Stimulated activated naive CD4-positive, alpha-beta T cell (primary cell): Measurements from ENCODE around the gene LMNTD2.
A peak's percentile ranks its signal among the peaks of the same experiment; 100 is the strongest.

ENCODE experiments used
- DNase-seq, 6 experiments: peaks; one replicate each; lab custom pipeline; 2025; lab: John Stamatoyannopoulos, UW

Gene LMNTD2

DNA sequence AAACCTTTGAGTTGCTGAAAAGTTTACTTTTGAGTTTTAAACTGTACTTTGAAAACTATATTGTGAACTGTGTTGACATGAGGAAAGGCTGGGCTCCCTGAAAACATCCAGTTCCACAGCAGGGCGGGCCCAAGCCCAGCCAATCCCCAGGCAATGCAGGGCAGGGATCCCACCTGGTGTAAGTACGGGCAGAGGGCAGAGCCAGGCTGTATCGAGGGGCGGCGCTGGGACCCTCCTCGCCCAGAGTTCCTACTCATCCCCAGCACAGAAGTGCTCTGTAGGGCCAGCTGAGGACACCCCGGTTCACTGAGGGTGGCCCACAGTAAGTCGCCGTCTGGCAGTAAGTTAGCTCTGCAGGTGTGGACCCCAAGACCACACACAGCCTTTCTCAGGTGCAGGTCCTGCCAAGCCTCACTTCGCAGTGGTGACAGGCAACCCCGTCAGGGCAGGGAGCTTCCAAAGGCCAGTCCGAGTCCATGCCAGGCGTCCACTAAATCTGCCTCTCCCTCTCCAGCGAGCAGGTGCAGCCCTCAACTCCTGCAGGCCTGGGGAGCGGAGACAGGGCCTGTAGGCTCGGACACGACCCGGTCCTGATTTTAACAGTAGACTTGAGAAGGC is 6.6 kb upstream of the LMNTD2 start:
- DNase-seq: no peak

DNA sequence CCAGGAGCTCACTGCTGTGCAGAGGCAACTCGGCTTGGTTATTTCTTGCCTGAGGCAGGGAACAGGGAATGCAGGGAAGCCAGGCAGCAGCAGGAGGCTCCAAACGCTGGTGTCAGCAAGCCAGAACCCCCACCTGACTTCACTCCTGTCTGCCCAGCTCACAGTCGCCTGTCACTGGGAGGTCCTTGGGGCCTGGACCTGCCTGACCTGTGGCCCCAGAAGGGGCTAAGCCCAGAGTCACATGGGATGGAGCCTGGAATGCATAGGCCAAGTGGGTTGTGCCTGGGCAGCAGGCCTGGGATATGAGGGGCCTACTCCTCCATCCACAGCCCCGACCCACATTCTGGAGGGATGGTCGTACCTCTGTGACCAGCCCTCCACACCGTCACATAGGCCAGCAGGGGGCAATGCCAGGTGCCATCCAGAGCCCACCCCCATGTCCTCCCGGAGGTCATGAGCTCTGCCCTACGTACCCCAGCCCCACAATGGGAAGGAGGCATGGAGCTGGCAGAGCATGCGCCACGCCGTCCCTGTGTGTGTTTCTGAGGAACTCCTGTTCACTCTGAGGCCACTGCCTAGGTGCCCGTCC is 5.5 kb upstream of the LMNTD2 start:
- no peak for DNase-seq

DNA sequence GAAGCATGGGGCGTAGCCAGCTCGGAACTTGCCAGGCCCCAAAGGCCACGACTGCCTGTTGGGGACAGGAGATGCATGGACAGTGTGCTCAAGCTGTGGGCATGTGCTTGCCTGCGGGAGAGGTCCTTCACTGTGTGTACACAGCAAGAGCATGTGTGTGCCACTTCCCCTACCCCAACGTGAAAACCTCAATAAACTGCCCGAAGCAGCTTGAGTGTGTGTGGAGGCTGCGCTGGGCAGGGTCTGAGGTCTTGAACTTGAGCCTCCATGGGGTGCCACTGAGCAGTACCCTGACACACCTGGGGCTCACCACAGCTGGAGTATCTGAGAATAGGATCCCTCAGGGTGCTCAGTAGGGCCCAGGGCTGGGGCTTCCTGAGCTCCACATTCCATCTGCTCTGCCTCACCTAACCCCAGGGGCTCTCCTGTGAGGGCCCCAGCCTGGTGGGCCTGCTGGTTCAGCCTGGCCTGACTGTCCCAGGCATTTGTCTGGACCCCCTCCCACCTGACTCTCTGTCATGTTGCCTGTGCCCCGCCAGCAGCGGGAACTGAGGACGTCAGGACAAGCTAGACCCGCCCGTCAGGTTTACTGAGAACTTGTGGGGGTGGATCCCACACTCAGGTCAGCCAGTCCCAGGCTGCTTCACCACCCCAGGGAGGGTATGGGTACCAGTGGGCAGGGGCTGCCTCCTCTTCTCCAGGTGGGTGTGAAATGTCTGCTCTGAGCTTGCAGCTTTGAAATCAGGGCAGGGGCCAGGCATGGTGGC is 3.5 kb upstream of the LMNTD2 start:
- DNase-seq: no peak

DNA sequence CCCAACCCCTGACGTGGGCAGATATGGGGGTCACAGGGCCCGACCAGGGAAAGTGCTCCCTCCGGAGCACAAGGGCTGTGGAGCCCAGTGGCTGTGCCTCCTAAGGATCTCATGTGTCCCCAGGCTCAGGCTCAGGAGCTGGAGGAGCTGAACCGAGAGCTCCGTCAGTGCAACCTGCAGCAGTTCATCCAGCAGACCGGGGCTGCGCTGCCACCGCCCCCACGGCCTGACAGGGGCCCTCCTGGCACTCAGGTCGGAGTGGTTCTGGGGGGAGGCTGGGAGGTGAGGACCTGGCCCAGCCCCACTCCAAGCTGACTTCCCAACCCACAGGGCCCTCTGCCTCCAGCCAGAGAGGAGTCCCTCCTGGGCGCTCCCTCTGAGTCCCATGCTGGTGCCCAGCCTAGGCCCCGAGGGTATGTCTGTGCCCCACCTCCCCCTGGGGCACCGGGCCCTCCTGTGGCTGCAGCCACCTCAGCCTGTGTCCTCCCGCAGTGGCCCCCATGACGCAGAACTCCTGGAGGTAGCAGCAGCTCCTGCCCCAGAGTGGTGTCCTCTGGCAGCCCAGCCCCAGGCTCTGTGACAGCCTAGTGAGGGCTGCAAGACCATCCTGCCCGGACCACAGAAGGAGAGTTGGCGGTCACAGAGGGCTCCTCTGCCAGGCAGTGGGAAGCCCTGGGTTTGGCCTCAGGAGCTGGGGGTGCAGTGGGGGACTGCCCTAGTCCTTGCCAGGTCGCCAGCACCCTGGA is 2.7 kb upstream of the LMNTD2 start:
- no peak for DNase-seq

DNA sequence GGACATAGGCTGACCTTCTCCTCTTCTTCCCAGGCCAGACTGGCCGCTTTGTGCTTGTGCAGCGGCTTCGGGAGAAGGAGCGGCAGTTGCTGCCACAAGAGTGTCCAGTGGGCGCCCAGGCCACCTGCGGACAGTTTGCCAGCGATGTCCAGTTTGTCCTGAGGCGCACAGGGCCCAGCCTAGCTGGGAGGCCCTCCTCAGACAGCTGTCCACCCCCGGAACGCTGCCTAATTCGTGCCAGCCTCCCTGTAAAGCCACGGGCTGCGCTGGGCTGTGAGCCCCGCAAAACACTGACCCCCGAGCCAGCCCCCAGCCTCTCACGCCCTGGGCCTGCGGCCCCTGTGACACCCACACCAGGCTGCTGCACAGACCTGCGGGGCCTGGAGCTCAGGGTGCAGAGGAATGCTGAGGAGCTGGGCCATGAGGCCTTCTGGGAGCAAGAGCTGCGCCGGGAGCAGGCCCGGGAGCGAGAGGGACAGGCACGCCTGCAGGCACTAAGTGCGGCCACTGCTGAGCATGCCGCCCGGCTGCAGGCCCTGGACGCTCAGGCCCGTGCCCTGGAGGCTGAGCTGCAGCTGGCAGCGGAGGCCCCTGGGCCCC is 1.6 kb upstream of the LMNTD2 start:
- DNase-seq: no peak

DNA sequence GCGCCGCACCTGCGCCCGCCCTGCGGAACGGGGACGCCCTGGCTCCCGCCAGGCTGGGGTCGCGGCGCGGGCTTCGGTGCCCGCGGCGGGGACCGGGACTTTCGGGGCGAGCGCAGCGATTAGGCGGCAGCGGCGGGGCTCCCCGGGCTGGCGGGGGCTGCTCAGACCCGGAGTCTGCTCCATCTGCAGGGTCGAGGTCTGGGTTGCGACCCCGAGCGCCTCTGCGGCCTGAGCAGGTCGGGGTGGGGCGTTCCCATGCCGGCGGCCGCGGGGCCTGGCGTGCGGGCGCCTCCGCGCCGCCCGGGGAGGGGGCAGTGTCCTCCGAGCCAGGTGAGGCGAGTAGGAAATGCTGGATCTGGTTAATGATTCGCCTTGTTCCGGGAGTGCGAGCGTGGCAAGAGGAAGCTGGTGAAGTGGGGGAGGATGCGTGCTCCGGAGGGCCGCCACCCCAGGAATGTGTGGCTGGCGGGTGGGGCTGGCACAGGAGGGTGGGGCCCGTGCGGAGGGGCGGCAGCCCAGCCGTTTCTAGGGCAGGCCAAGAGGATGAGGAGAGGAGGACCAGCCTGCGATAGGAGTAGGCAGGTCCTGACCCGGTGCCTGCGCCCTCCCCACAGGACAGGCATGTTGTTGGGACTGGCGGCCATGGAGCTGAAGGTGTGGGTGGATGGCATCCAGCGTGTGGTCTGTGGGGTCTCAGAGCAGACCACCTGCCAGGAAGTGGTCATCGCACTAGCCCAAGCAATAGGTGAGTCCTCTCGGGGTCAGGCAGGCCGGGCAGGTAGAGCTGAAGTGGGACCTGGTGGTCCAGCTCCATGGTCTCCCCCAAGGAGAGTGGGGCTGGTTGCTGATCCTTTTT is 838 bp upstream of the LMNTD2 start:
- peak in 3 of 6 experiments; percentile 41 to 59 (median 43) for DNase-seq

DNA sequence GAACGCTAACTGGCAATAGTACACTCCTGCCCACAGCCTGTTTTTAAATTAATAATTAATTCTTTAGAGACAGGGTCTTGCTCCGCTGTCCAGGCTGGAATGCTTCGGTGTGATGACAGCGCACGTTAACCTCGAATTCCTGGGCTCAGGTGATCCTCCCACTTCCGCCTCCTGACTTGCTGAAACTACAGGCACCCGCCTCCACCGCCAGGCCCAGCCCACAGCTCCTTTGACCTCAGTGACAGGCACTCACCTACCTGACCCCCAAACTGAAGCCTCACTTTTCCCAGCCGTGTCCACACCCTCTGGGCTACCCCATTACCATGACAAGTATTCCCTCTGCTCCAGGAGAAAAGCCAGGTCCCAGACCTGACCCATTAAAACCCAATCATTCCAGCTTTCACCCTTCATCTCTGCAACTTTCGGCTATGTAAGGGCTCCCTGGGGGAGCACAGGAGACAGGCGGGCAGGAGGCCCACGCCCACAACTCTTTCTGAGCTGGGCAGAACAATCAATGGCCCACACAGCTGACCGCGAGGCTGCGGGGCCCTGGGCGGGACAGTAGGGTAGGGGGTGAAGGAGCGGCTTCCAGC is 730 bp downstream of the LMNTD2 start:
- peak in 3 of 6 experiments; percentile 25 to 53 (median 34) for DNase-seq

DNA sequence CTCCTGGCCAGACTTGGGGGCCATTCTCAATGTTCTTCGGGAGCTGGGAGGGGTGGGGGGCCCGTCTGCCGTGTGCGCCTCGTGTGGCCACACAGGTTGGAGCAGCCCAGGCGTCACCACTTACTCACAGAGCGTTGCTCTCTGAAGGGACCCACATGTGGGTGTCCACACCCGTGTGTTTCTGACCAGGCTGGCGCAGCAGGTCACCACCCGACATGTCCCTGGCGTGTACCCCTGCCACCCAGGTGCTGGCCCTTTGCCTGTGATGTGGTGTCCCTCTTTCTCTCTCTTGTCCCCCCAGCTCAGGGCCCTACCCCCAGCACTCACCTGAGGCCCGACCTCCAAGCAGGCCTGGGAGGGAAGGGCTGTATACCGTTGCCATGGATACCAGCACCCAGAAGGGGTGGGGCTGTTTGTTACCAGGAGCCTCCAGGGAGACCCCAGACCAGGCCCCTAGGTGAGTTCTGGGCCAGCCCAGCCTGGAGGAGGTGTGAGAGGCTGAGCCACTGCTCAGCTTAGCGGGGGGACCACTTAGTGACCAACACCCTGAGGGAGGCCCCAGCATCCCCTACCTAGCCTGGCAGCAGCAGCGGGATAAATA is 1.4 kb downstream of the LMNTD2 start:
- DNase-seq: peak in 2 of 6 experiments; percentile 42 to 49

DNA sequence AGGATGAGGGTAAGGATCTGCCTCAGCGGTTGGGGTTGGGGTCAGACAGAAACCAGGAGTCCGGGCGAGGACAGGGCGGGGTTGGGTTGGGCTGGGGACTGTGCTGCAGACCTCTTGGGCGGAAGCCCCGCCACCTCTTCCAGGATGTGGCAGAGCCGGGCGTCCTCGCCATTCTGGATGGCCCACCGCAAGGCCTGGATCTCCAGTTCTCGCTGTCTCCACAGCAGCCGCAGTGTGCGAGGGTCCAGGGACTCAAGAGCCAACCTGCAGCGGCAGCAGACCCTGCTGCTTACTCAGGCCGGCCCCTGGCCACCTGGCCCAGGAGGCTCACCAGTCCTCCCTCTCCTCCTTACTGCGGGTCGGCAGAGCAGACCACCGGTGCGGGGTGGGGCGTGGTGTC is 2.0 kb downstream of the LMNTD2 start:
- no peak for DNase-seq

DNA sequence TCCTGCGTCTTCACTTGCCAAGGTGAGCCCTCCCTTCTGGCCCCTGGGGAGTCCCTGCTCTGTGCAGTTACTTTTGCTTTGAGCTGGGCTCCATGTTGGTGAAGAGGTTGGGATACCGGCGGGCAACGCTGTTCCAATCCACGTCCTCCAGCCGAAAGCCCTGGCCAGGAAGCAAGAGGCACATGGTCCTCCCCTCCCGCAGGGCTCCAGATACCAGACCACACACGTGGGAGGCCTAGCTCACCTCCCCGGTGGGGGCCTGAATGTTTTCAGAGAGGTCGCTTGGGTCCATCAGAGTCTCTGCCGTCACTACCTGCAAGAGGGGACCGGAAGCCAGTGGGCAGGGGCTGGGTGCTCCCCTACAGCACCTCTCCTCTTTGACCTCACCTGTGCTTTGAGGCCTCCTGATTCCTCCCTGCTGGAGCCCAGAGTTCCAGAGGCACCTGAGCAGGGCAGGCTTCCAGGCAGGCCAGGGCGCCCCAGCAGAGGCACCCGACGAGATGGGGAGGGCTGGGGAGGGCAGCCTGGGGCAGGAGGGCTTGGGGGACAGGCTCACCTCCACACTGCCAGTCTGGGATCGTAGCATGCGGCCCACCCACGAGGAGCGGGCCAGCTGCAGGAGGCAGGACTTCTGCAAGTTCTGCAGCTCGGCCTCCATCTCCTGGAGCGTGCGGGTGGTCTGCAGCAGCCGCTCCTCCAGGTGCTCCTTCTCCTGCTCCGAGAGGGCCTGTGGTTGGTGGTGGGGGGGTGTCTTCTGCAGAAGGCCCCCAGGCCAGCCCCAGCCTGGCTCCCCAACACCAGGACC is 3.0 kb downstream of the LMNTD2 start:
- no peak for DNase-seq

DNA sequence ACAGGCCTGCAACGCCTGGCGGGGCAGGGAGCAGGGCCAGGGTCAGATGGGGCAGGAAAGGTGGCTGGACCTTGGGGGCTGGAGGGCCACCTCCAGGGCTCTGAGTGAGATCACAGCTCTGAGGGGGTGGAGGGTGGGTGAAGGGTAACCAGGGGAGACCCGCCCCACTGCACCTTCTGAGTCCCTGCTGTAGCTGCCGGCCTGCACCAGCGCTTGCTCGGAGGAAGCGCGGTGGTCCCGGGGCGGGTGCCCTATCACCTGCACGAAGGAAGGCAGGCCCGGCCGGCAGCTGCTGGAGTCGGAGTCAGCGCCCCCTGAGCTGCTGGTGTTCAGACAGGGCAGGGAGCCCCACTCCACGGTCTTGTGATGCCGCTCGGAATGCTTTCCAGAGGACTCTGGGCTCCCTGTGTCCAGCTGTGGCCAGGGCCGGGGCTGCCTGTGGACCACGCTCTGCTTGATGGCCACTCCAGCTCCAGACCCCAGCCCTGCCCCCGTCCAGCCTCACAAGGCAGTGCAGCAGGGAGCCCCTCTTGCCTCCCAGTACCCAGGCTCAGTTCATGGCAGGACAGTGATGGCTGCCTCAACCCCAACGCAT is 3.8 kb downstream of the LMNTD2 start:
- no peak for DNase-seq

DNA sequence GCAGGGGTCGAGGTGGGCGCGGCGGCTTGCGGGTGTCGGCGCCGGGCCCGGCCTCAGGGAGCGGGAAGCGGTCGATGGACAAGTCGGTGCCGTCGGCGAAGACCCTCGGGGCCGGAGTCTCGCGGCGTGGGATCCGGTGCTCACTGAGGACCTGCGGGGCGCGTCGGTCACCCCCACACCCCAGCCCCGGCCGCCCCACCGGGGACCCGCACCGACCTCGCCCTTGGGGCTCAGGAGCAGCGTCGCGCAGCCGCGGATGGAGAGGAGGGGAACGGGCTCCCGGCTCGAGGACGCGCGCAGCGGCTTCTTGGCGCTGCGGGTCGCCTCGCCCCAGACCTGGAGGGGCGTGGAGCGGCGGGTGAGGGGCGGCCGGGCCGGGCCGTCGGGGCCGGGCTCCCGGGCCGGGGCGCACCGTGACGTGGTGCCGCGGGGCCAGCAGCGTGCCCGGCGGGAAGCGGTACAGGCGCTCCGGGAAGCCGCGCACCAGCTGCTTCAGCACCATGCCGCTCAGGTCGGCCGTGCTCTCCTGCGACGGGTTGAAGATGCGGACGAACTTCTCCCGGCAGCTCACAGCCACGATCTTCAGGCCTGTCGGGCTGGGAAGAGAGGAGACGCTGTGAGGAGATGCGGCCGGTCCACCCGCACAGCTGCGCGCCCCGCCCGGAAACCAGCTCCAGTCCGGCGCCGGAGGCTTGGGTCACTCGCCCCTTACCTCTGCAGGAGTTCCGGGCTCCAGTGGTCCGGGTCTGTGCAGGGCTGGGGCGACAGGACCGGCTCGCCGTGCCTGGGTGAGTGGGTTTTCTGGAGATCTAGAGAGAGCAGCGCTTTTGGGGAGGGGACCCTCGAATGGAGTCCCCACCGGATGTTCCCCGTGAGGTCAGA is 4.5 kb downstream of the LMNTD2 start:
- peak in 2 of 6 experiments; percentile 38 to 54 for DNase-seq

DNA sequence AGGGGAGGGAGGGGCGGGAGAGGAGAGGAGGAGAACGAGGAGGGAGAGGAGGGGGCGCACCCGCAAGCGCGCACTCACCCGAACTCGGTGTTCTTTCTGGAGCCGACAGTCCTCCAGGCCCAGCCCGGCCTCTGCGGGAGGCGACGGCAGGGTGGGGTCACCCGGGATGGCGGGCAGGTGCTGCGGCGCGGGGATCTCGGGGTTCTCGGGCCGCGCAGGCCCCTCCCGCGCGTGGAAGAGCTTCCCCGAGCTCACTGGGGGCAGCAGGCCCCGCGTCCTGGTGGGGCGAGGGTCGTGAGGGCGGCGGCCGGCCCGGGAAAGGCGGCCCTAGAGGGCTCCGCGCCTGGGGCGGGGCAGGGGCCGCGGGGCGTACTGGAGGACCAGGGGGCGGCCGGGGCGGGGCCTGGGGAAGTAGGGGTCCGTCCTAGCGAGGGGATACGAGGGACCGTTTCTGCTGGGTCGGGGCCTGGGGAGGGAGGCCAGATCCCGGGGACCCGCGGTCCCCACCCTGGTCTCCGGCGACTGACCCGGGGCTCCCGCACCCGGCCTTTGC is 5.2 kb downstream of the LMNTD2 start:
- peak in 2 of 6 experiments; percentile 46 to 54 for DNase-seq

DNA sequence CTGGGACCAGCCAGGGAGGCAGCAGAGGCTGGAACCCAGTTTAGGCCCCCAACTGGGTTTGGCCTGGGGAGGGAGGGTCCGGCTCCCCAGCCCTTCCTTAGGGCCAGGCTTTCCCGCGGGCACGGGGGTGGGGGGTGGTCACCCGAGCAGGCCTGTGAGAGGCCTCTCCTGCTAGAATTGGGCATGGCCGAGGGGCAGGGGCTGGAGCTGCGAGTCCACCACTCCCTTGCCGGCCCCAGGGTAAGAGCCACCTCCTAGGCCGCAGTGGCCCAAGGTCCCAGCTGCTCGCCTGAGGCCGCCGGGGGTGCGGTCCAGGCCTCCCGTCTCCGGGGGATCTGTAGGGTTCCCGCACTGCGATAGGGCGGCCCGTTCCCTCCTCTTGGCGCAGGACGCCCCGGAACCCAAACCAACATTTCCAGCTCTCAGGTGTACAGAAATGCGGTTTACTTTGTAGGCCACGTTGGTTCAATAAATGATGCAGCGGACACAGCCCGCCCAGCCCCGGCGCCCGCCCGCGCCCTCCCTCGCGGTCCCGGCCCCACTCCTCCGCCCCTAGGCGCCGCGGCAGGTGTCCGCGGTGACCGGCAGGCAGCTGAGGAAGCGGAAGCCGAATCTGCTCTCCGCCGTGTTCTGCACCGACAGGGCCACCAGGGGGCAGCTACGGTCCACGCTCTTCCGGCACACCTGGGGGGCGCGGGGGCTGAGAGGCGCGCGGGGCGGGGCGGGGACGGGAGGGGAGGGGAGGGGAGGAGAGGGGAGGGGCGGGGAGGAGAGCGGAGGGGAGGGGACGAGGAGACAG is 5.9 kb downstream of the LMNTD2 start:
- DNase-seq: peak; percentile 55 to 76 (median 71)

DNA sequence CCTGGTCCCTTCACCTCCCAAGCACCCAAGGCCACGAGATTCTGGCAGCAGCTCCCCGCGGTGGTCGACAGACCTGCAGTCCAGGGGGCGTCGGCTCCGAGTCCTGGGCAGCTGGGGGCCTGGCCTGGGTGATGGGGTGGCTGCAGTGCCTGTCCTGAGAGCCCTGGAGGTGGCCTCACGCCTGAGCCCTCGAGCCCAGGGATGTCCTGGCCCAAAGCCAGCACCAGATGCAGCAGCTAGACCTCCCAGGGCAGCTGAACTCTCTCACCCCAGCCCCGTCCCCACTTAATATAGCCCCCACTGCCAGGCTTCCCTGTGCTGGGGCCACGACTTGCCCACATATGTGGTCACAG is 6.6 kb downstream of the LMNTD2 start:
- DNase-seq: no peak

DNA sequence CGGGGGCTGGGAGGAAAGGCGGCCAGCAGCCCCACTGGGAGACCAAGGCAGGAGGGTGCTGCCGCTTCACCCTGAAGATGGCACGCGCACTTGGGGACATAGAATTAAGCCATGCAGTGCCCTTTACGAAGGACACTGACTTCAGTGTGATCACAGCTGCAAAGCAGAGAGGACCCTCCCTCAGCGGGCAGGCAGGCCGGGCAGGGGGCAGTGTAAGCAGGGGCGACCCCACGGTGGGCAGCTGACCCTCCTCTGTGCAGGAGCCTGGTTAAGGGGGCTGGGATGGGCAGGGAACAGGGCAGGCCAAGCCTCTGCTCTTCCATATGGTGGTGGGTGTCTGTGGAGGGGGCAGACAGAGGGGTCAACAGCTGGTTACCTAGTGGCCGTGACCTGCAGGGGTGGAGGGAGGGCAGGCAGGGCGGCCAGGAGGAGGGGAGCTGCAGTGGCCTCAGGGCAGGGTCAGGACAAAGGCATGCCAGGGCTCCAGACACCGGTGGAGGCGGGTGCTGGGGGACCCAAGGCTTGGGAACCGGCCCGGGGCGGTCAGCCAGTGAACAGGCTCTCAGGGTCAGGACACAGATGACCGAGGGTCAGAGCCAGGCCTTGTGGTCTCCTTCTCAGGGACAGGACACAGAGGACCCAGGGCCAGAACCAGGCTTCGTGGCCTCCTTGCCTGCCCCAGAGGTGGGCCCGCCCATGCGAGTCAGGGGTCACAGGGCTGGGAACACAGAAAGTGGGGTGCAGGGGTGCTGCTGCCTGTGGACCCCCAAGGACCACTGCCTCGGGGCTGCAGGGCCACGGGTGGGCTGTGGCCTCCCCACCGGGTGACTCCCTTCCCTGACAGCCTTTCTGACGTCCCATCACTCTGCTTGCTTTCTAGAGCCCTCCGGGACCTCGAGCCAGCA is 7.2 kb downstream of the LMNTD2 start:
- no peak for DNase-seq
